Activated B cell treated with CpG ODN at 0.5 μM for 24 hours (primary cell): Measurements from ENCODE around the gene FKBP14. TPM values are rescaled to one million over a fixed set of nuclear protein-coding genes. Genes with fewer than 3 reads are reported as not detected.
A peak's percentile ranks its signal among the peaks of the same experiment; 100 is the strongest.

Experiments used
- ATAC-seq: fragments of 200-7000 bp; cut with Tn5 transposase; one replicate; pipeline ENCODE4 v1.10.0; 2021; ENCODE audit warnings: low read depth, mild to moderate bottlenecking, moderate library complexity
- CTCF ChIA-PET: fragments of 350-600 bp; sonication (Branson Sonifier 250); formaldehyde crosslinking; loops from one replicate; lab custom pipeline; 2021; ENCODE audit warnings: antibody characterized with exemption; lab: Charles Lee
- POLR2A ChIA-PET: fragments of 350-600 bp; sonication (Branson Sonifier 250); formaldehyde crosslinking; loops from one replicate; lab custom pipeline; 2021; ENCODE audit warnings: antibody characterized with exemption; lab: Charles Lee
- DNase-seq: peaks from one replicate; pipeline ENCODE4 v3.0.0; 2022
- H3K27ac Mint-ChIP-seq: one replicate; pipeline ENCODE4 v1.8.0; 2020; ENCODE audit warnings: mixed read lengths
- H3K27me3 Mint-ChIP-seq: one replicate; pipeline ENCODE4 v1.8.0; 2021; ENCODE audit warnings: mixed read lengths
- H3K36me3 Mint-ChIP-seq: one replicate; pipeline ENCODE4 v1.8.0; 2021; ENCODE audit warnings: low read depth, mixed read lengths
- H3K4me1 Mint-ChIP-seq: one replicate; pipeline ENCODE4 v1.8.0; 2021; ENCODE audit warnings: mixed read lengths
- H3K4me3 Mint-ChIP-seq: one replicate; pipeline ENCODE4 v1.8.0; 2020; ENCODE audit warnings: mild to moderate bottlenecking, mixed read lengths
- H3K9me3 Mint-ChIP-seq: one replicate; pipeline ENCODE4 v1.8.0; 2020; ENCODE audit warnings: mixed read lengths
- intact Hi-C: fragments of 100-400 bp; cut with micrococcal nuclease; formaldehyde crosslinking; loops from one replicate; pipeline ENCODE4 v1.15.1; 2024
- total RNA-seq: library from RNA; stranded (reverse); gene quantifications from 2 replicates; pipeline ENCODE4 v1.2.3, GENCODE V29; 2022
- TF ChIP-seq, protein P1 (sequence below): fragments of 200-600 bp; IDR thresholded peaks from one replicate; pipeline ENCODE4 v1.8.0; 2022; ENCODE audit warnings: antibody characterized with exemption, mild to moderate bottlenecking

The FKBP14 gene
- 7.7 and 11.4 TPM in 2 replicates for total RNA-seq

GRCh38 chr7:30026229-30027064, at the start of gene FKBP14:
FKBP14 (minus strand) TSS chr7:30026702; CDS start chr7:30026508, 194 bp downstream.
- H3K4me1 Mint-ChIP-seq, result peaks cover 38% of the 10 kb centered on the region
- H3K9me3 Mint-ChIP-seq, result peaks cover 3% of the 10 kb centered on the region
- H3K36me3 Mint-ChIP-seq, result peaks cover 19% of the 10 kb centered on the region
- DNase-seq (peak; percentile 72), ATAC-seq (peak; percentile 76)
- H3K4me3 Mint-ChIP-seq, result no peak within 1 kb of the TSS
- TF ChIP-seq, protein P1, sequence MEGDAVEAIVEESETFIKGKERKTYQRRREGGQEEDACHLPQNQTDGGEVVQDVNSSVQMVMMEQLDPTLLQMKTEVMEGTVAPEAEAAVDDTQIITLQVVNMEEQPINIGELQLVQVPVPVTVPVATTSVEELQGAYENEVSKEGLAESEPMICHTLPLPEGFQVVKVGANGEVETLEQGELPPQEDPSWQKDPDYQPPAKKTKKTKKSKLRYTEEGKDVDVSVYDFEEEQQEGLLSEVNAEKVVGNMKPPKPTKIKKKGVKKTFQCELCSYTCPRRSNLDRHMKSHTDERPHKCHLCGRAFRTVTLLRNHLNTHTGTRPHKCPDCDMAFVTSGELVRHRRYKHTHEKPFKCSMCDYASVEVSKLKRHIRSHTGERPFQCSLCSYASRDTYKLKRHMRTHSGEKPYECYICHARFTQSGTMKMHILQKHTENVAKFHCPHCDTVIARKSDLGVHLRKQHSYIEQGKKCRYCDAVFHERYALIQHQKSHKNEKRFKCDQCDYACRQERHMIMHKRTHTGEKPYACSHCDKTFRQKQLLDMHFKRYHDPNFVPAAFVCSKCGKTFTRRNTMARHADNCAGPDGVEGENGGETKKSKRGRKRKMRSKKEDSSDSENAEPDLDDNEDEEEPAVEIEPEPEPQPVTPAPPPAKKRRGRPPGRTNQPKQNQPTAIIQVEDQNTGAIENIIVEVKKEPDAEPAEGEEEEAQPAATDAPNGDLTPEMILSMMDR, result no peak
- intact Hi-C loops, result loop anchor here (1.0 to 5.0 kb wide), 5 partner anchors 108 to 568 kb away; partner anchors contain the start of genes GARS1, MTURN, NOD1 and ZNRF2
- ChIA-PET CTCF (interaction anchor here (1.1 to 3.4 kb wide), 3 partner anchors 36 to 70 kb away, joined by 4 to 11 read pairs (median 5); no protein-coding TSS in a partner anchor), POLR2A (interaction anchor here (0.7 to 5.3 kb wide), 6 partner anchors 35 to 568 kb away, joined by 3 to 66 read pairs (median 6); partner anchors contain the start of genes GARS1 and SCRN1)
- peak within 1 kb of the TSS; percentile 91 for H3K27ac Mint-ChIP-seq
- no peaks in the 10 kb centered on the region for H3K27me3 Mint-ChIP-seq

DNA sequence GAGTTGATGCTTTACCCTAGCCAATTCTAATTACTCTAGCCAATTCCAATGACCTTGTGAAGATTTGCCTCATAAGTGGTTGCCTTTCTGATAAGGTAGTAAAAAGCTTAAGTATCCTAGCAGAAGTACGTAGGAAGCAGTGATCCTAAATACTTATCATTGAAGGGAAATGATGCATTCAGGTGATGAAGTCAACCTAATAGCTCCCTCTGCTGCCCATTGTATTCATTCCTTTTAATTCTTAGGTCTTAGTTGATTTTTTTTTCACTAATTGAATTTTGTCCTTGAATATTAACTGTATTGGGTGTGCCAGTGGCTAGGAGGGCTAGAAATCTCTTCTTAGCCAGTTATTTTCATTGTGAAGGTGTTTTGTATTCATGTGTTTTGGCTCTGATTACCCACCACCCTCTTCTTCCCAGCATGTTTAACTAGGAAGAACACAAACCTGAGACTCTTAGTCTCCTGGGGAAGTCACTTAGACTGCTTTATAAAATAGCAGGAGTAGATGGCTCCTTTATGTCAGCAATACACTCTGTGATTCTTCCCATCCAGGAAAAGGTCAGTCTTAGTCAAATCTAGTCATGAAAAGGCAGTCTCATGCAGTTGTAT, 48.0 kb upstream of the FKBP14 start:
- POLR2A ChIA-PET, result no interaction called here
- DNase-seq (no peak), ATAC-seq (no peak)
- TF ChIP-seq, protein P1, result no peak
- H3K4me1 Mint-ChIP-seq, result peaks cover 1% of the 10 kb centered on the region
- H3K4me3 Mint-ChIP-seq, result no peak overlapping the region
- no peaks in the 10 kb centered on the region for H3K27me3 Mint-ChIP-seq
- H3K27ac Mint-ChIP-seq, result no peak overlapping the region
- no peaks in the 10 kb centered on the region for H3K9me3 Mint-ChIP-seq
- CTCF ChIA-PET, result interaction anchor here (0.8 to 5.0 kb wide), 10 partner anchors 9 to 490 kb away, joined by 3 to 26 read pairs (median 5); partner anchors contain the start of gene MTURN
- H3K36me3 Mint-ChIP-seq, result peaks cover 18% of the 10 kb centered on the region
- intact Hi-C loops, result loop anchor here (1.0 kb wide), 1 partner anchor 196 kb away; no protein-coding TSS in a partner anchor

DNA sequence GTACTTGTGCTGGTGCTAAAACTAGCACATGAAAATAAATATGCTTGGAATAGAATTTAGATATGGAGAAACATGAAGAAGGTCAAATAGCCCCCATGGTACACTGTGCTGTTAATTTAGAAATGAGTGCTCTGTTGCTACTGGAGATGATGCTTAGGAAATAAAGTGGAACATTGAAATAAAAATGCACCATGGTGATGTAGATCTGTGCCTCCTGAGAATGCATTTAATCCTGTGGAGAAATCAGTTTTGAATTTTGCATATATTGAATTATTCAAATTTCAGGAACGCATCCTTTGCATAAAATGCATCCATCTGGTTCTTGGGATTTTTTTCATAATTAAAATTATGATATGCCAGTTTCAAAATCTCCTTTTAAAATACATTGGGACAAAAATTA, 46.2 kb upstream of the FKBP14 start:
- TF ChIP-seq, protein P1, result no peak
- POLR2A ChIA-PET, result no interaction called here
- H3K36me3 Mint-ChIP-seq, result peaks cover 7% of the 10 kb centered on the region
- CTCF ChIA-PET, result interaction anchor here (0.9 to 5.0 kb wide), 3 partner anchors 8 to 194 kb away, joined by 3 to 26 read pairs (median 4); no protein-coding TSS in a partner anchor
- H3K4me1 Mint-ChIP-seq, result peaks cover 1% of the 10 kb centered on the region
- ATAC-seq, result no peak
- H3K9me3 Mint-ChIP-seq, result no peaks in the 10 kb centered on the region
- H3K4me3 Mint-ChIP-seq, result no peak overlapping the region
- no peak overlapping the region for H3K27ac Mint-ChIP-seq
- intact Hi-C loops, result no loop called here
- no peak for DNase-seq
- H3K27me3 Mint-ChIP-seq, result no peaks in the 10 kb centered on the region

DNA sequence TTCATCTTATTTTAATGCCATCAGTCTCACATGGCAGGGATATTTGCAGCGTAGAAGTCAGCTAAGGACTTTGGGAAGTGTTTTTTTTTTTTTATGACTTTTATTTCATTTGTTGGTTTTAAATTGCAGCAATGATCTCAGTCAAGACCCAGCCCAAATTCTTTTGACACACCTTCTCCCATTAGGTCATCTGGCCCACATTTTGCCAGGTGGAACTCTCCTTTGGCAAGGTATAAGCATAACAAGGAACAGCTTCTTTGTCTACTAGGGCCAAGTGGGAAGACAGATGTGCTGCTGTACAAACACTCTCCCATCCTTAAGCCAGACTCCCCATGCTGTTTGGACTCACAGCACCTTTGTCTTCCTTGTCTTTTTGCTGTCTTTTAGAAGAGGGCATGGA, 43.5 kb upstream of the FKBP14 start:
- Mint-ChIP-seq H3K36me3 (peaks cover 5% of the 10 kb centered on the region), H3K4me1 (peaks cover 1% of the 10 kb centered on the region), H3K4me3 (no peak overlapping the region), H3K9me3 (no peaks in the 10 kb centered on the region), H3K27me3 (no peaks in the 10 kb centered on the region), H3K27ac (no peak overlapping the region)
- ATAC-seq (no peak), DNase-seq (no peak)
- CTCF ChIA-PET, result no interaction called here
- intact Hi-C loops, result no loop called here
- POLR2A ChIA-PET, result no interaction called here
- TF ChIP-seq, protein P1, result no peak
